HG02970 (cell line): ENCODE results near the gene GP5.

Experiments used
- ATAC-seq: cut with Tn5 transposase; IDR thresholded peaks from one replicate; pipeline ENCODE4 v1.9.1; 2021; ENCODE audit warnings: mild to moderate bottlenecking, moderate library complexity, moderate number of reproducible peaks; ENCODE audit not compliant: unreplicated experiment, low FRiP score

GP5 gene

GRCh38 chr3:194399166-194399565, at the start of gene GP5:
Gene GP5 (minus strand): TSS chr3:194399266. CDS start chr3:194398282, 984 bp downstream.
- no peak for ATAC-seq

DNA sequence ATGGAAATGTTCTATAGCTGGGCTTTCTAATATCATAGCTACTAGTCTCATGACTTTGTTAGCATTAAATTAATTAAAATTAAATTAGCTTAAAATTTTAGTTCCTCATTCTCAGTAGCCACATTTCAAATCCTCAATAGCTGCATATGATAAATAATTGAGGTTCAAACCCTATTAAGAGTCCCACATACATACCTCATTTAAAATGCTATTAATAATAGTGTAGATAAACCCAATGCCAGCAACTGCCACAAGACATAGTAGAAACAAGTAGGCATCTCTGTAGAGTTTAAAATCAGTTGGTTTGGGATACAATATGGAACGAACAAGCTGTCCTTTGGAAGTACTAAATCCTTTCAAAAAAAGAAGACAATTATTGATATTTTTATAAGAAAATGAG, 48.6 kb upstream of the GP5 start:
- no peak for ATAC-seq

DNA sequence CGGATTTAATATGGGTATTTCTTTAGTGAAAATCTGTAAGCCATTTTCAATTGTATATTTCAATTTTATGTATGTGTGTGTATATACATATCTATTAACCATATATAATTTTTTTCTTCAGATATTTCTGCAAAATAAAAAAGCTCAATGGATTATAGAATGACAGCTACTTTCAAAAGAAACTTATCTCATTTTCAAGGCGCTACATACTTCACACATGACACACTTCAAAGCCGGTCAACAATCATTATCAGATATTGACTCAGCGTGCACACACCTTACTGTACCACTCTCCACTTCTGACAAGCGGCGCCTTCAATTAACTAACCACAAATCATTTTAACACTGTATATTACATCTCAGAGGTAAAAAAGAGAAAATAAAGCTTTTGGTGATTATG, 48.1 kb upstream of the GP5 start:
- ATAC-seq, result no peak

GRCh38 chr3:194446754-194447153, 47.7 kb upstream of the GP5 start:
- no peak for ATAC-seq

GRCh38 chr3:194446172-194446571, 47.1 kb upstream of the GP5 start:
- ATAC-seq, result no peak

- no peak for ATAC-seq
Measured at GRCh38 chr3:194443901-194444300, 44.8 kb upstream of the GP5 start.

- no peak for ATAC-seq
Measured at GRCh38 chr3:194440756-194441155, 41.7 kb upstream of the GP5 start.

DNA sequence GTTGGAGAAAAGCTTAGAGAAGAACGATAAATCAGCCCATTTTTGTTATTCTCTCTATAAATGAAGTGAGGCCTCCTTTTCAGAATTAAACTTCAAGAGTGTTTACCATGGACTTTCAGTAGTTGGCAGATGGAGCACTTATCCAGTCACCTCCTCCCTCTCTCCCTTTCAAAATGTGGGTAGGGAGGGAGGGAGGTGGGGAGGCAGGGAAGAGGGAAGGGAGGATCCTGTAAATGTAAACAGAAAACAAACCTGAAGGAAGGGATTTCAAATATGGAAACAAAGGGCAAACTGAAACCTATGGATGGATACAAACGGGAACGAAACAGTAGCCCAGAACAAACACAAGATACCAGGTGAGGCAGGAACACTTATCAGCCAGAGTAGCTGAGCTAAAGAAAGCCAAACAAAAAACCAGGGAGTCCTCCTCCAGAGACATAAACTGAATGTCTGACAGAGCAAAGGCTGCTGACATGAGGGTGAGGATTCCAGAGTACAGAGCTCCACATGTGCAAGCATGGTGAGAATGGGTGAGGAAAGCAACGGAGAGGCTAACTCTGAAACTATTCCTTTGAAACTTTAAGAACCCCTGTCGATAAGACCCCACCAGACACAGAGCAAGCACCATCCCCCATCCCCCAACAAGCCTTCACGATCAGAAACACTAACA, 41.0 kb upstream of the GP5 start:
- ATAC-seq, result no peak

DNA sequence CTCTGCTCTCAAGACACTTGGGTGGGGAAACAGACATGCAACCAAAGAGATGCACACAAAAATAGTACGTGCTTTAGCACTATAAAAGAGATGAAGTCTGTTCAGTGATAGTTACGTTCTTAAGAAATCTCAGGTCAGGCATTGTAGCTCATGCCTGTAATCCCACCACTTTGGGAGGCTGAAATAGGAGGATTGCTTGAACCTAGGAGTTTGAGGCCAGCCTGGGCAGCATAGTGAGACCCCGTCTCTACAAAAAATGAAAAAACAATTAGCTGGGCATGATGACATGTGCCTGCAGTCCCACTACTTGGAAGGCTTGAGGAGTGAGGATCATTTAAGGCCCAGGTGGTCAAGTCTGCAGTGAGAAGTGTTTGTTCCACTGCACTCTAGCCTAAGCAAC, 35.4 kb upstream of the GP5 start:
- no peak for ATAC-seq

DNA sequence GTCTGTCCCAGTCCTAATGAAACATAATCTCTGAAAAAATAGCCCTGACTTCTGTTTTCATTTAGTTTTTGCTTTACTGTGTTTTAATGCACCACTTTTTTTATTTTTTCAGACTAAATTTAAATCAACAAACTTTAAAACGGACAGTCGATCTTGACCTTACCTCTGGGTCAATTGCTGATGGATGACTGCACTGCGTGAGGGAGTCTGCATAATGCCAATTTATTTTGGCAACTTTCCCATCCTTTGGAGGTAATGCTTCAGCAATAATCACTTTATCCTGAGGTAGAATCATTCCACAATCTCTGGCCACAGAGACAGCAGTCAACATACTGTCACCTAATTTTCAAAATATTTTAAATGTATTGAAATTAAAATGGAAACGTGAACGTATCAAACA, 32.5 kb upstream of the GP5 start:
- ATAC-seq, result no peak

- no peak for ATAC-seq
Measured at GRCh38 chr3:194425399-194425798, 26.3 kb upstream of the GP5 start.

DNA sequence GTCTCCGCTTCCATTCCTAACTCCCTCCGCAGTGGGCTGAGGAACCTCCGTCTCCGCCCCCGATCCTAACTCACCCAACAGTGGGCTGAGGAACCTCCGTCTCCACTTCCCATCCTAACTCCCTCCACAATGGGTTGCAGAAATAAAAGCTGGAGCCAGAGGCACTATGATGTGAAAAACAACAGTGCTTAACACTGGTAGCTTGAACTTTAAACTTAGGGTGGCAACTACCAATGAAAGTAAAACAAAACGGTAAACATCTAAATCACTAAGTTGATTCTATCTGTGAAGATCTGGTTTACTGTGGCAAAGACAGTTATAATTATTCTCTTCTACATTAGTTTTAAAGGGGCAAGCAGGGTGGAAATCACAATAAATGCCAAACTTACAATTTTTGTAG, 25.9 kb upstream of the GP5 start:
- no peak for ATAC-seq

- no peak for ATAC-seq
Measured at GRCh38 chr3:194424373-194424772, 25.3 kb upstream of the GP5 start.

DNA sequence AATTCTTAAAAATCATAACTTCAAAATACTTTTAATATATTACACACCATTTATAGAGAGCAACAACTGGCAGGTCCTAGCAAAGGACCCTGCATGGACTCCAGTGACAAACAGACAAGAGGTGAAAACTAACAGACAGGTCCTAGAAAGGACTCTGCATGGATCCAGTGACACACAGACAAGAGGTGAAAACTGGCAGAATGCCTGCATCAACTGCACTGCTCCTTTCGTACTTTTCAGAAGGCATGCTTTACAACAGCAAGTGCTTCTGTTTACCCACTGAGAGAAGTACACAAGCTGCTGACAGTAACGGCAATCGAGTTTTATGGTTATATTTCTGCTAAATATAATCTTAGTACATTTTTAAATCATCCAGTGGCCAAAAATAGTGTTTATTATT, 24.3 kb upstream of the GP5 start:
- no peak for ATAC-seq

DNA sequence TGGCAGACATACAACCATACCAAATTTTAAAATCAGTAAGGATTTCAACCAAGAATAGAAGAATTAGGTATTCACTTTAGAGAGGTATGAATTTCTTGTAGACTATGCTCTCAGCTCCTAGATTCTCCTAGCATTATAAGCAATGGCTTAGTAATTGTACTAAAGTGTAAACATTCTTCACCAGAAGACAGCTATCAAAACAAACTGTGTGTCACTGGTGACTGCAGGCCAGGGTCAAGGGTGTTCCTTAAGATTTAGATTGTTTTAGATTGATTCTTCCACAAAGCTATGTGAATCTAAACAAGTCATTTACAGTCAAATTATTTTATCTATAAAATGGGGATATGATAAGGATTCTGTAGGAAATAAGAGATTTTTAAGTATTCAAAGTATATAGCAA, 23.1 kb upstream of the GP5 start:
- ATAC-seq, result no peak

DNA sequence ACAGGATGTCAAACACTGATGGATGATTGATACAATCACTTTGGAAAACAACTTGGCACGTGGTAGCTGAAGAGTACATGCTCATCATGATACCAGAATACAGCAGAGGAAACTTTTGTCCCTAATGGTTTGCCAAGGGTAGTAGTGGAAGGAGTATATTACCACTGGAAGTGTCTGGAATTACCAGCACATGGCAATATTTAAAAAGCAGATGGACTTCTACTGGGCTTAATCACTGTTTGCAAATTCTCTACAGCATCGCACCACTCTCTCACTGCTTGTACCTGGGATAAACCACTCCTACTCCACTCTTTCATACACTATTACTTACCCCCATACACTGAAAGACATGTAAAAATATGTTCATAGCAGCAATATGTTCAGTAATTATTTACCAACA, 19.6 kb upstream of the GP5 start:
- ATAC-seq, result no peak

DNA sequence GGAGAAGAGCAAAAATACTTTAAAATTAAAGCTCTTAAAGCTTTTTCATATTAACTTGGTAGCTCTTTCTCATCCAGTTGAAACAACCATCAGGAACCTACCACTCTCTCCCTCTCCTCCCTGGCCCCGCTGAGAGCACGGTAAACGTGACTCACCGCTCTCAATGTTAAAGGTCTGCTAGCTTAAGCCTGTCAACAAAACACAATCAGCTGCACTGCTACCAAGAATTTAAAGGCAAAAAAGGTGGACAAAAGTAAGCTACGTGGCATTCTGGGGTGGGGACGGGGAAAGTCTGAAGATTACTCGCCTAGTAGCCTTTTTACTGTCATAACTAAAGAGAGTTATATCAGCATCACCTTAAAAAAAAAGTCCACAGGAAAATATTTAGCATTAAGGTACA, 8.4 kb upstream of the GP5 start:
- no peak for ATAC-seq

GRCh38 chr3:194405766-194406165, 6.7 kb upstream of the GP5 start:
- no peak for ATAC-seq

DNA sequence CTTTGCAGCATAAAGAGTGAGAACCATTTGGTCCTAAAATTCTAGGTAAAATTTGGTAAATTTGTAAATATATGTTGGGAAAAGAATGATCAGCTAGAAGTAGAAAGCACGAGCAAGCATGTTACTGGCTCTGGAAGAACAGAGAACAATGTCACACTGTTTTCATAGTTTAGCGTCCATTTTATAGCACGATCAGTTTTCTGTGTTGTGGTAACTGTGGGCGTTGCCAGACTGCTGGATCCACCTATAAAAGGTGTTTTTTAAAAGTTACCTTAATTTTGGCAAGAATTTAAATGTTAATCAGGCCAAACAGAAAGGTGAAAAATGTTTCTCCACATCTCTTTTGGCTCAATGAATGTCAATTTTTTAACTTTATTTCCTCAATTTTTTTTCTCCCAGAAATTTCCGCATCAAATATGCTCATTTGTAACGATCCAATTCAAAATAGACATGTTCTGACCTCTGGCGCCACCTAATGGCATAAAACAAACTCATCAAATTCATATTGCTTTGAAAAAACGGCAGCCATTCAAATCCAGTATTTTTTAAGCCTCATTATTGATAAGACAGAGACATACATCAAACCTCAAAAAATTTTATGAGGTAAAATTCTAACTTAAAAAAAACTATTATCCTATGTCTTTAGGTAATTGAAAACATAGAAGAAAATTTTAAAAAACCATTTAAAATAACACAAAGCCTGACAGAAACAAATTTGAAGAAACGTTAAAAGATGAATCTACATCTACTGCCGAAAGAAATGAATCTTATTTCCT, 5.5 kb upstream of the GP5 start:
- no peak for ATAC-seq

DNA sequence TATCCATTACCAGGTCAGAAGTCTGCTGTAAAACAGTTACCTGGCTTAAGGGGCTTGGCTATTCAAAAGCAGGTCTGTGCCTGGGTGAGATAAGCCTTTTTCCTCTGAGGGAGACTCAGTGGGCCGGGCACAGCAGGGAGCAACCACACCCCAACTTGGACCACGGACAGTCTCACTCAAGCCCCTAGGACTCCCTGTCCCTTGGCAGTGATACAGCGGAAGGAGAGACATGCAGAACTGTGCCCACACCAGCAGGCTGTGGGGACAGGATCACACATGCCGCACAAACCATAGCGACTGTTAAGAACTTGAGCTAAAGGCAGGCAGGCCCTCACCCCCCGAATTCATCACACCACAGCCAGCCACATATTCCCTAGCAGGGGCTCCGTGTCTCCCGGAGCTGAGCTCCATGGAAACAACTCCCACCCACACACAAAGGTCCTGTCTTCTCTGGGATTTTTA, 2.8 kb upstream of the GP5 start:
- ATAC-seq, result no peak

DNA sequence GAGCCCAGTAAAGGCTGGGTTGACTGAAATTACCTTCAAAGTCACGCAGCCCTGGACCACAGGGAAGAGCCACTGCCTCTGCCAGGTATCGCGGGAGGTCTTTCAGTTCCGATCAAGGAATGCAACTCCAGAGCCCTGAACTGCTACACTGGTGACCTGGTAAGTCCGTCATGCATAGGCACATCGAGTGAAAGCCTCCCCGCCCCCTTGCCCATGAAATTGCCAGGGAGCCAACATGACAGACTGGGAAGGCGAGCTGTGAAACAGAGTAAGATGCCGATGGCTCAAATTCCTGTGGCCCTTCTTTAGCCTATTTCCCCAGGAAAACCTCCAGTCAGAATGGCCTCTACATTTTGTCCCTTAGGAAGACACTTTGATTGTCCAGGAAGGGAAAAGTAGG, 2.3 kb upstream of the GP5 start:
- no peak for ATAC-seq

GRCh38 chr3:194399874-194400411, 877 bp upstream of the GP5 start:
- no peak for ATAC-seq
